ENCODE results near the gene TECTB. TPM values are rescaled to one million over a fixed set of nuclear protein-coding genes. Genes with fewer than 3 reads are reported as not detected.

TECTB gene
- total RNA-seq, 1 donor from 2014 or later = 0.05 TPM

GRCh38 chr10:112307358-112308124 is 24.3 kb downstream of the TECTB start:
- peak; percentile 34 for DNase-seq (ENCODE audit: low read depth)

- no peak for DNase-seq (ENCODE audit: low read depth)
These were observed 24.9 kb downstream of the TECTB start for GRCh38 chr10:112308125-112308502.

DNA sequence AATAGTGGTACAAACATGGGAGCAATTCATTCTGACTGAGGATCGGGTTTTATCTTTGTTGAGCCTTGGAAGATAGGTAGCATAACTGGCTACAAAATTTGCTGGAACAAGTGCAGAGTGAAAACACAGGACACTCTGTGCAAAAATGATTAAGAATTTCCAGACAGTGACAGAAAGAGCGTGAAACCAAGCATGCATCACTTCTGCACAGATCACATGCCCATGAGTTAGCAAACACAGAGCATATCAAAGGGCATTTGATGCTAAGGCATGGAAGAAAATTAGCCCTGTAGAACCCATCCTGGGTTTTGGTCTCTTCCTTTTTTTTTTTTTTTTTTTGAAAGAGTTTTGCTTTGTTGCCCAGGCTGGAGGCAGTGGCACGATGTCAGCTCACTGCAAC is 28.3 kb downstream of the TECTB start:
- DNase-seq (ENCODE audit: low read depth) = no peak

DNA sequence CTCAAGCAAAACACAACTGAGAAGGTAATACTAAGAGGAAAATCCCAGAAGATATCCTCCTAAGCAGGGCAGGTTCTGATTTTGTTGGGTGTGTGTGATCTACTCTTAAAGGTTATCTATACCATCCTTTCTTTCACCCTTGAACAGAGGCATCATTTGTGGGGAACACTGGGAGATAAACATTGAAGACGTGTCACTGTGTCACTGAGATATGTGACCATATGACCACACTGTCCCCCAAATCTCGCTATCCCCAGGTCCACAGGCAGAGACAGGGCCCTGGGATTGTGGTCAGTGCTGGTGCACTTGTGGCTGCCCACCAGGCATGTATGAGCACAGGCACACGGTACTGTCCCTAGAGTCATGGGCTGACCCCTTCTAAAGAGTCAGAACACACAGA is 30.0 kb downstream of the TECTB start:
- DNase-seq (ENCODE audit: low read depth) = no peak

GRCh38 chr10:112313911-112314310 is 30.7 kb downstream of the TECTB start:
- DNase-seq (ENCODE audit: low read depth) = no peak

DNA sequence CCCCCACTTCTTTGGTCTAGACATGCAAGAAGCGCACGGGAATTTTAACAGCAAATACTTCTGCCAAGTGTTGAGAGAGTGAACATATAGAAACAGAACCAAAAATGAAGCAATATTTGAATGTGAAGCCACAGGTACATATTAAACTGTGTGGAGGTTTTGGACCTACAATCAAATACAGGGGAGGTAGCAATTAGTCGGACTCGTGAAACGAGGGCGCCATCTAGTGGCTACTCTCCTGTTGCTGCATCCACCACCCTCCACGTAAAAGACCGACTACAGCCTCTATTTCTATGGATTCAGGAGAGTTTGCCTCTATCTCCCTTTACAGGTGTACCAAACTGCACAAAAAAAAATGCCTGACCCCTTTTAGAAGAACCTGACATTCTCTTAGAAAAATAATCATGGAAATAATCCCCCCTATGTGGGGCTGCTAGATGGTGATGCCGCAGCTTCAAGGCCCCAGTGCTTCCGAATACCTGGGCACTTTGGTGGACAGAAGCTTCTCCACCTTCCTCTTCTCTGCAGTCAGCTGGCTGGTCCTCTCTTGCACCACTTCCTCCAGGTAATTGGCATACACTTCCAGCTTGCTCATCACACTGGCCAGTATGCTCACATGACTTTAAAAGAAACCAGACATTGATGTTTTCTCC is 31.7 kb downstream of the TECTB start:
- DNase-seq (ENCODE audit: low read depth) = peak; percentile 71

- no peak for DNase-seq (ENCODE audit: low read depth)
These were observed 44.5 kb downstream of the TECTB start for GRCh38 chr10:112327678-112328077.

- no peak for DNase-seq (ENCODE audit: low read depth)
These were observed 47.0 kb downstream of the TECTB start for GRCh38 chr10:112330162-112330561.

GRCh38 chr10:112330607-112331160 is 47.5 kb downstream of the TECTB start:
- DNase-seq (ENCODE audit: low read depth) = no peak

DNA sequence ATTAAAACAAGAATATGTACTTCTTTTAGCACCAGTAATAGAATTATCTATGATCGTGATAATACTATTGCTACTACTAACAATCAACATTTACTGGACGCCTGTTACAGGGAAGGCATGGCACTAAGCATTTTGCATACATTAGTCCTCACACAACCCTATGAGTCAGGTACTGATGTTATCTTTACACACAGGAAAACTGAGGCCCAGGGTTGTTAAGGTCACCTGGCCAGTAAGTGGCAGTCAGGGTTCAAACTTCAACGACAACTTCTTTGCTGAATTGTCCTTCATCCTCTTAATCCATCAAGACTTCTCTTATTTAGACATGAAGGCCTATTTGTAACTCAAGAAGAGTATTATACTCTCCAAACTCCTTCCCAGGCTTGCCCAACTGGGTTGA is 48.8 kb downstream of the TECTB start:
- DNase-seq (ENCODE audit: low read depth) = no peak

GRCh38 chr10:112332509-112333228 is 49.5 kb downstream of the TECTB start:
- no peak for DNase-seq (ENCODE audit: low read depth)

GRCh38 chr10:112333452-112333851 is 50.3 kb downstream of the TECTB start:
- DNase-seq (ENCODE audit: low read depth) = no peak

DNA sequence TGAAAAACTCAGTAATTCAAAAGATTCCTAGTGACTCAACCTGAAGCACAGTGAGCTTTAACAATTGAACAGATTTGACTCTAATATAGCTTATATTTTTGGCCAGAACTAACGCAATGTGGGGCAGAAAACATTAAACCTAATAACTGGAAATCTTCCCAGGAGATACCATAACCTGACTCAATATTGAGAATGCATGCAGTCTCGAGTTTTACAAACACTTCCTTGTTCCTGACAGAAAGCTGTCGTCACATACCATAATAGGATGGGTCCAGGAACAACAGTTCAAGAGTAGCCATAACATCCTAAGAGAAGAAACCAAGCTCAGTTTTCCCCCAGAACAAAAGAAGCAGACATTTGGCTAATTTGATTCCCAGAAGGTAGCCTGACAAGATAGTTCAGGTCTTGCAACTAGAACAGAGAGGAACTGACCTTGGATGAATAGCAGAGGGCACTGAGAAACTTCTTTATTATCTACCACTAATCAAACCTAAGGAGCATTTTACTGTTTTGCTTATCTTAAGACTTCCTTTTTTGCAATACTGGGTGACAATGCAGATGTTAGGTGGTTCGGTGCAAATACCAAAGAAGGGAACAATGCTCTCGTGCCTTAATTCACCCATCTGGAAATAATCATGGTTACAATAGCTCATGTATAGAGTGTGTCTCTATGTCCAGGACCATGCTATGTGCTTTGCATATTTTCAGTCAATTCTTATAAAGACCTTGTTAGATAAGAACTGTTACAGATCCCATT is 52.1 kb downstream of the TECTB start:
- DNase-seq (ENCODE audit: low read depth) = no peak

GRCh38 chr10:112335868-112336265 is 52.7 kb downstream of the TECTB start:
- DNase-seq (ENCODE audit: low read depth) = no peak

DNA sequence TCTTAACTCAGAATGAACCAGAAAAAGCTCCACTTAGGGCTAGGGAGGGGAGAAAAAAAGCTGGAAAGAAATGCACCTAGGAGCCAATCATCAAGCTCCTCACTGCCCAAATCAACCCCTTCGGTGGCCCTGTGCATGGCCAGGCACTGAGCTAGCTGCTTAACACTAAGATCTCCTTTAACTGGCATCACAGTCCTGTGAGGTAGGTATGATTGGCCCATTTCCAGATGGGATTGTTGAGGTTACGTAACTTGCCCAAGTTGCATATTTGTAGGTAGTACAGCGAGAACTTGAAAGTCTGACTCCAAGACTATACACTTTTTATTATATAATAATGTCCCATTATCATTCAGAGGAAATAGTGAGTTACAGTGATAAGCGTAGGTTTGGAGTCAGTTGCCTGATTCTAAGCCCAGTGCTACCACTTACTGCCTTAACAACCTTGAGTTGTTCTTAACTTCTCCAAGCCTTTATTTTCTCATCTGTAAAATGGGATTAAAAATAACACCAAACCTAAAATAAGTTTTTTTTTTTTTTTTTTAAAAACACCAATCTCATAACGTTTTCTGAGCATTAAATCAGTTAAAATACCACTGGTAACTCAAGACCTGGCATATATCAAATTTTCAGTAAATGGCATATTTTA is 53.5 kb downstream of the TECTB start:
- no peak for DNase-seq (ENCODE audit: low read depth)

DNA sequence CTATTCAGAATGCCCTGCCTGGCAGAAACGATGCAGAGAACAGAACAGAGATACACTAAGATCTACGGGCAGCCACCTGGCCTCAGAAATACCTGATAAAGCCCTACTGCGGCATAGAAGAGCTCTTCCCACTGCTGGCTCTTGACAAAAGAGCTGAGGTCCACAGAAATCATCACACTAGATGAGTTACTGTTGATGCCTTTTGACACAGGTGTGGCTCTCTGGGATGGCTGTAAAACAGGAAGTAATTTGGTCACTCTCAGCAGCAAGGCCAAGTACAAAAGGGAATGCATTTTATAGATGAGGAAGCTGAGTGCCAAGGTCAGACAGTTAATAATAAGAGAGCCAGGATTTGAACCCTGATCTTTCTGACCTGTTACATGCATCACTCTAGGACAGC is 55.8 kb downstream of the TECTB start:
- no peak for DNase-seq (ENCODE audit: low read depth)

GRCh38 chr10:112340601-112341000 is 57.4 kb downstream of the TECTB start:
- DNase-seq (ENCODE audit: low read depth) = no peak

DNA sequence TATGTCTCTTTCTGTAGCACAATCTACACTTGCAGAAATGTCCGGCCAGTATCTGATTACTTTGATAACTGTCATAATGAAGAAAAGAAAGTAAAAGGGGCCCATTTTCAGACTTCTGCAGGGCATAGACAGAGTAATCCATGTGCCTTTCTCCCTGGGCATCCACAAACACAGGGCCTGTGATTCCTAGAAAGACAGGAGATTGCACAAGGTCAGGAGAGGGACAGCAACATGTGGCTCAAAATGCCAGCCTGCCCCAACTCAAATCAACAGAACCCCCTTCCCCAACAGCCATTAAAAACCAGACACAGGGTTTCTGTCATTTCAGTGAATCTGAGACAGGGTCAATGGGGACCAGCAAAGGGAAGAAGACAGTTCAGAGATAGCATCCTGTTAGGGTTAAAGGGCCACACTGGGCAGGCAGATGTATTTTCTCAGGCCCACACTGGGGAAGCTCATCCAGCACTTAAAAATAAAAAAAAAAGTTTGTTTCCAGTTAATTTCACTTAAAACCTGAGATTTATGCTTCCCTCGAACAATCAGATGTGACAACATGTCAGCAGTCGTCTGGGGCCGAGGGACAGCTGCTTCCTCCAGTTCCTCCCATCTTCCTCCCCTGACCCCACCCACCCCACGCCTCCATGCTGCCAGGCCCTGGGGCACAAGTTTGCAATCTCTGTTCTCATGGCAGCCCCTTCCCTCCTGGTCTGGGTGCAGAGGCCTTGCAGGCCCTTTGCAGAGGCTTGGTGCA is 60.0 kb downstream of the TECTB start:
- no peak for DNase-seq (ENCODE audit: low read depth)

DNA sequence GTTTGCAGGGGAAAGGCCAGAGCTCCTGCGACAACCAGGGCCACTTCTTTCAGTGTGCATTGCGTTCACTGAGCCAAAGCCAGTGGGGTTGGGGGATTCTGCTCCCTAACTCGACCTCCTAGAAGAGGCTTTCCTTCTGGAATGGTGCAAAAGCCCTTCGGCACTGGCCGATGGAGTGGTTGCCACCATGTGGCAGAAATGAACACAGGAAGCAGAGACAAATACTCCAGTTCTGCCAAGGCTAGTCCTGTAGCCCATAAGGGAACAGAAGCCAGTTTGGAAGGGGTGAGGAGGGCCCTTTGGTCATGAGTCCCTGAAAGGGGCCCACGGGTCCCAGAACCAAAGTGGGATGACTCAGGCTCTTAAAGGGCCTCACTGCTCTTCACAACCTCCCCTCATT is 61.1 kb downstream of the TECTB start:
- DNase-seq (ENCODE audit: low read depth) = no peak

DNA sequence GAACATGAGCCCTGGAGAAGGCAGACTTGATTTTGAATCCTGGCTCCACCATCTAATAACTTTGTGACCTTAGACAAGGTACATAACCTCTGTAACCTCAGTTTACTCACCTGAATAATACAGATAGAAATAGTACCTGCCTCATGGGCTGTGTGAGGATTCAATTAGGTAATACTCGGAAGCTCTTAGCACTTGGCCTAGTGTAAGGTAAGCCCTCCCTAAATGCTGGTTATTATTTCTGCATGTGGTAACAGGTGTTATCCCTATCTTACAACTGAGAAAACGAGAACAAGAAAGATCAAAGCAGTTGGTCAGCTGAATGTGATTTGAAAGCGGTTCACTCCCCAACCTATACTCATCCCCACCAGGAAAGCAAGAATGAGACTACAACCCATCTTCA is 62.0 kb downstream of the TECTB start:
- no peak for DNase-seq (ENCODE audit: low read depth)
